AG09319 (cell line): Measurements from ENCODE around the gene DCLK1.

ENCODE experiments used
- DNase-seq: peaks from one replicate; pipeline ENCODE4 v3.0.0-alpha.2; 2010; ENCODE audit warnings: low read depth; ENCODE audit errors: extremely low read depth
- CTCF ChIP-seq: IDR thresholded peaks from 2 replicates; pipeline ENCODE4 v1.5.1; 2011; ENCODE audit warnings: low read depth, mild to moderate bottlenecking, inconsistent platforms, low read length, moderate library complexity

The DCLK1 gene

DNA sequence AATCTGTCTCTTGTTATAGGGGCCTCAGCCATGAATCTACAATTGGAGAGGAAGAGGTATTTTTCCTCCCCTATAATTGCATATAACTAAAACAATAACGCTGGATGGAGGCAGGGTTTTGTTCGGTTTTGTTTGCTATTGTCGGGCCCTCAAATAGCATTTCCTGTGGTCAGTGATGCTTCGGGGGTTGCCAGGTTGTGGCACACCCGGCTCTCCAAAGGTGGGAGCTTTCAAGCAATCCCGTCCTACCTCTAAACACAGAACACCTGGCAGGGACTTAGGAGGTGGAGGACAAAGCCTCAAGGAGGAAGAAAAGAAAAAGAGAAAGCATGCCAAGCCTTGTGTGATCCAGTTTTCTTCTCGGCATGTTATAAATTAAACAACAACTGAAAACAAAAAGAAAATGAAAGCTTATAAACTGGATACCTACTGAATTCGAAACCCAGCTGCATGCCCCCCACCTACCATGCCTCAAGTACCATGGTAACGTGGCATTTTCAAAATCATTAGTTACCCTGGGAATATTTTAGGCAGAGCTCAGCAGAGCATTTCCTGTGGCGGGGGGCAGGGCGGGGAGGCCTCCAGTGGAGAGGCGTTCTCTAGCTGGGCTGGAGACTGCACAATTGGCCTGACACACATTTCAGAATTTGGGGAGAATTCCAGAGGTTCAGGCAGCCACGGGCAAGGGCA, 213.8 kb downstream of the DCLK1 start:
- no peak for TF ChIP-seq CTCF
- DNase-seq: no peak

DNA sequence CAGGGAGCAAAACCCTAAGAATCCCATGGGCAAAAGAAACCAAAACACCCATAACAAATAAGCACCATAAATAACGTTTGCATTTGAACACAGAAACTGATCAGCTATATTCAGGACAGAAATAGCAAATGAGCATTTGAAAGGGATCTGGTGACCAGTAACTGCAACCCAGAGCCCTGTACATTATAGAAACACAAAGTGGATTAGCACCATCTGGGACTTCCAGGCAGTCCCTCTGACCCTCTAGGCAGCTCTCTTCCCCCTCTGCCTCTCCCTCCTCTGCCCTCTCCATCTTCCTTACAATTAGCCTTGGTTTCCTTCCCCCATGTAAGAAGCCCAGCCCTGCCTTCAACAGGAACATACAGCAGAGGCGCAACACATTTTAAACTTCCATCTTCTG, 215.0 kb downstream of the DCLK1 start:
- no peak for TF ChIP-seq CTCF
- no peak for DNase-seq

GRCh38 chr13:35914662-35915061, 216.5 kb downstream of the DCLK1 start:
- no peak for DNase-seq
- no peak for TF ChIP-seq CTCF

GRCh38 chr13:35912841-35913240, 218.3 kb downstream of the DCLK1 start:
- no peak for DNase-seq

DNA sequence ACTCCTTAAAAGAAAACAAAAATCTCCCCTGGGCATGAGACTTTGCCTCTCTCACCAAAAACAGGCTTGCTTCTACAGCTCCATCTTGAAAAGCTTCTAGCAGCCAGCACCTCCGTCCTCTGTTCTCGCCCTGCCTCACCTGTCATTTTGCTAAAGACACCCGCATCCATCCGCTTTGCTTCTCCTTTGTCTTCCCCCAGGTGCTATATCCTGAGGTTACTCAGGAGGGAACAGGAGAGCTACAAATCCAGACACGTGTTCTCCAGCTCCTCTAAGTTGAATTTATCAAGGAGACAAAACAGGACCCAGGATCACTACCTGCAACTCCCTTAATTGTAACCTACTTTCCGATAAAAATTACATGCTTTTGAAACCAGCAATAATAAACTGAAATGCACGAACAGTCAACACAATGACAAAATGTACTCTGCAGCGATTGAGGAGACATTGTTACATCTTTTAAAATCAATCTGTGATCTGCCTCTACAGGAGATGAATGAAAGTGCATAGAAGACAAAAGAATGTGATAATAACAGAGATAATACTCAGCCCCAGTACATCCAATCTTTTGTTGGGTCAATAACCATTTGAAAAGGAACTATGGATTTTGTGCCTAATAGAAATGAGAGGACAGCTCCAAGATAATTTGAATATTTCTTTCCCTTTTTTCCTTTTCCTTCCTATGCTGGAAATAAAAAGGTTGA, 221.2 kb downstream of the DCLK1 start:
- no peak for TF ChIP-seq CTCF
- DNase-seq: no peak

More at GRCh38 chr13:35912841-35913240, 218.3 kb downstream of the DCLK1 start:
- TF ChIP-seq CTCF: no peak

- no peak for TF ChIP-seq CTCF
- DNase-seq: no peak
These were observed 222.1 kb downstream of the DCLK1 start for GRCh38 chr13:35909091-35909490.

- DNase-seq: no peak
- no peak for TF ChIP-seq CTCF
These were observed 223.0 kb downstream of the DCLK1 start for GRCh38 chr13:35908226-35908625.
